Measurements from ENCODE around the gene AP2B1.

The AP2B1 gene

DNA sequence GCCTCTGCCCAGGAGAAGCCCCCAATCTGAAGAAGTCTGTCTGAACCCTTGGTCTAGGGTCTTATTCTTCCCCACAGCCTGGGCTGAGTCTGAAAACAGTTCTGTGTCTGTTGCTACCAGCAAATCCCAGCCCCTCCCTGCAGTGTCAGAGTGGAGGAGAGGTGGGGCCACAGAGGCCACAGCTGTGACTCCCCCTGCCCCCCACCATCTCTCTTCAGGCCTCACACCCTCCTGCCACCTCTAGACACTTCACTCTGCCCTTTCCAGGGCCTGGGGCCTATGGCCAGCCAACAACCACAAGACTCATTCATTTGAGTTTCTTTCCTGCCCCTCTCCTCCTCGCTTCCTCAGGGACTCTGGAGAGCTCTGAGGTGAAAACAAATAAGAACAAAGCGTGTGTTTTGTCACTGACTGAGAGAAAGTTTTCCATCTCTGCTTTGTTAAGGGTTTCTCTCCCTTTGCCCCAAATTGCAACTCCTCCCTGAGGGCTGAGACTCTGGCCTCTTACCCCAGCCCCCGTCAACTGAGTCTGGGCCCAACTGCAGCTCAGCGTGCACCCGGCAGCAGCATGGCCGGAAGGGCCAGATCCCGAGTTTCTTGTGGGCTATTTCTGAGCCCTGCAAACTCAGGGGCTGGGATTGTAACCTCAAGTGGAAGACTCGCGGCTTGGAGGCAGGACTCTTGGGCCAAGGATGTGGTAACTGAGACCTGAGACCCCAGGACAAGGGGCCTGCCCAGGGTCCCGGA, 186.7 kb downstream of the AP2B1 start:
- DNase-seq (ENCODE audit: low read depth), result no peak

DNA sequence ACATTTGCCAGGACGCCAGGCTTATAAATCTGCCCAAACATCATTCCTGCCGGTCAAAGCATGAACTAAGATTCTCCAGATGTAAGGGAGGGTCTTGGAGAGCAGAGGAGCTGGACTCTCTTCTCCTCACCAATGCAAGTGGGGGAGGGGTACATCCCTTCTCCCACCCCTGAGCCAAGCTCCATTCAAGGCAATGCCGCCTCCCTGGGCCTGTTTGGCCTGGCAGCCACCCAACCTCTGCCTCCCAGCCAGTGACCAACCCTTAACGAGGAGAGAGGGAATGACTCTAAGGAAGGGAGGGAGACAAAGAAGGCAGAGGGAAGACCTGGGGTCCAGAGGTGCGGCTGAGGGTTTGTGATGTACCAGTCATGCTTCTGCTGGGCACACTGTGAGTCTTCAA, 187.4 kb downstream of the AP2B1 start:
- DNase-seq (ENCODE audit: low read depth), result no peak

DNA sequence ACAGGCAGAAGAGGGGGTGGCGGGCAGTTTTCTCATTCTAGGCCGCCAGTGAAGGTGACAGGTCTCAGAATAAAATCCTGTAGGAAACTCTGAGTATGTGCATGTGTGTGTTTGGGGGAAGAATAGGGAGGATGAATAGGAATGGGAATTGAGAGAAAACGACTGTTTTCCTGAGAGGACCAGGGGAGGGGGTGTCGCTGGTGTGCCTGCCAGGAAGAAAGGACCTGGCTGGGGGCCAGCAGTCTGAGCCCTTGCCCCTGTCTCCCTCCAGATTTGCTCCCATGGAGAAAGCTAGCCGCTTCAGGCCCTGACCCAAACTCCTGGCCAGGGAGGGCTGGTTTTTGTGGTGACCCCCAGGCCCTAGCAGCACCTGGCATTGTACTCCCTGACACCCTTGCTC, 187.9 kb downstream of the AP2B1 start:
- DNase-seq (ENCODE audit: low read depth), result no peak

DNA sequence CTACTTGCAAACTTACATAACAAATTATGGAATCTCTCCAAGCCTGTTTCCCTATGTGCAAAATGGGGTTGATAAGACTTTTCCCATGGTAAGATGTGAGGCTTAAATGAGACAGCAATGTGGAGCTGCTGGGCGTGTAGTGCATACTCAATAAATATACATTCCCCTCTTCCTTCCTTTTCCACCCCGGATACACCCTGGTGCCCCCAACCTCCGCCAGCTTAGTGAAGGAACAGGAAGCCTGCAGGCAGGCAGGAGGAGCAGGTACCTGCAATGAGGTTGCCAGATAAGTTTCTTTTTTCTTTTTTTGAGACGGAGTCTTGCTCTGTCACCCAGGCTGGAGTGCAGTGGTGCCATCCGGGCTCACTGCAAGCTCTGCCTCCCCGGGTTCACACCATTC, 188.5 kb downstream of the AP2B1 start:
- DNase-seq (ENCODE audit: low read depth), result no peak

Measured in stimulated activated CD8-positive, alpha-beta memory T cell treated with anti-CD3 and anti-CD28 coated beads, Interleukin-4, amount 100 ng/mL, for 24 hours (primary cell).